Measurements from ENCODE around the gene LTBP1. TPM values are rescaled to one million over a fixed set of nuclear protein-coding genes. Genes with fewer than 3 reads are reported as not detected.
"Not testable (repeated sequence)": the region's sequence is repeated elsewhere in the genome, so short reads cannot be mapped to it uniquely, and the experiment has no call there.

Gene LTBP1
- total and polyA plus RNA-seq, 11 donors = 23.5 to 150 (median 102) TPM

GRCh38 chr2:33436083-33436482 is 489.3 kb downstream of the LTBP1 start:
- H3K9me3 ChIP-seq = no peaks in the 10 kb centered on the region
- no peaks in the 10 kb centered on the region for H3K36me3 ChIP-seq
- H3K4me3 ChIP-seq = peak overlapping the region in 9 of 12 donors; percentile 23 to 54 (median 47)
- DNase-seq = no peak
- no peak for TF ChIP-seq CTCF (IDR thresholded peaks at IDR 0.05)
- no peak for TF ChIP-seq POLR2A (IDR thresholded peaks at IDR 0.05)
- peak in 3 of 4 donors; percentile 23 to 50 (median 30) for ATAC-seq
- peaks cover 0 to 38% (median 12%) of the 10 kb centered on the region in 12 donors for H3K4me1 ChIP-seq
- no peaks in the 10 kb centered on the region for H3K27me3 ChIP-seq
- intact Hi-C loops (cut with DNase I) = loop anchor here in 3 of 10 donors (5.0 to 10.0 kb wide), 3 partner anchors 401 to 664 kb away; no protein-coding TSS in a partner anchor
- H3K27ac ChIP-seq = peak overlapping the region in 10 of 12 donors; percentile 7 to 78 (median 70)
- 7 to 17% (median 12%) methylated on average over 1 of the region's 1 CpG for WGBS, 4 donors

GRCh38 chr2:33437297-33437696 is 490.5 kb downstream of the LTBP1 start:
- DNase-seq (no peak), ATAC-seq (no peak)
- TF ChIP-seq CTCF (IDR thresholded peaks at IDR 0.05) (no peak), POLR2A (IDR thresholded peaks at IDR 0.05) (no peak)
- Histone ChIP-seq H3K4me3 (peak overlapping the region in 11 of 12 donors; percentile 5 to 54 (median 46)), H3K9me3 (no peaks in the 10 kb centered on the region), H3K27me3 (no peaks in the 10 kb centered on the region), H3K4me1 (peaks cover 0 to 41% (median 12%) of the 10 kb centered on the region in 12 donors), H3K36me3 (no peaks in the 10 kb centered on the region), H3K27ac (peak overlapping the region; percentile 3 to 78 (median 66))
- WGBS, 4 donors = 43 to 51% (median 47%) methylated on average over 4 of the region's 4 CpGs
- intact Hi-C loops (cut with DNase I) = loop anchor here in 3 of 10 donors (5.0 to 10.0 kb wide), 3 partner anchors 402 to 665 kb away; no protein-coding TSS in a partner anchor

- H3K27ac ChIP-seq = peak overlapping the region; percentile 3 to 78 (median 66)
- H3K27me3 ChIP-seq = no peaks in the 10 kb centered on the region
- peak overlapping the region in 11 of 12 donors; percentile 5 to 54 (median 46) for H3K4me3 ChIP-seq
- intact Hi-C loops (cut with DNase I) = loop anchor here in 3 of 10 donors (5.0 to 10.0 kb wide), 3 partner anchors 403 to 666 kb away; no protein-coding TSS in a partner anchor
- no peaks in the 10 kb centered on the region for H3K36me3 ChIP-seq
- no peak for TF ChIP-seq CTCF (IDR thresholded peaks at IDR 0.05)
- no peak for TF ChIP-seq POLR2A (IDR thresholded peaks at IDR 0.05)
- WGBS, 4 donors = 54 to 62% (median 55%) methylated on average over 2 of the region's 2 CpGs
- ATAC-seq (no peak), DNase-seq (no peak)
- no peaks in the 10 kb centered on the region for H3K9me3 ChIP-seq
- peaks cover 0 to 41% (median 10%) of the 10 kb centered on the region in 12 donors for H3K4me1 ChIP-seq
These were observed 491.1 kb downstream of the LTBP1 start for GRCh38 chr2:33437815-33438214.

GRCh38 chr2:33441235-33441810 is 494.6 kb downstream of the LTBP1 start:
- peak; percentile 66 to 85 (median 82) for ATAC-seq
- Histone ChIP-seq H3K36me3 (no peaks in the 10 kb centered on the region), H3K9me3 (no peaks in the 10 kb centered on the region), H3K4me1 (peaks cover 0 to 45% (median 18%) of the 10 kb centered on the region in 12 donors), H3K4me3 (no peak overlapping the region), H3K27ac (peak overlapping the region in 7 of 12 donors; percentile 10 to 74 (median 52)), H3K27me3 (no peaks in the 10 kb centered on the region)
- intact Hi-C loops (cut with DNase I) = loop anchor here in 7 of 10 donors (2.0 to 10.0 kb wide), 5 partner anchors 29 to 667 kb away; partner anchors contain the start of gene LTBP1 (in 1 of the 7)
- peak; percentile 51 to 83 (median 71) for TF ChIP-seq CTCF (IDR thresholded peaks at IDR 0.05)
- TF ChIP-seq POLR2A (IDR thresholded peaks at IDR 0.05) = no peak
- peak in 4 of 5 donors; percentile 56 to 64 (median 61) for DNase-seq
- WGBS, 4 donors = 19 to 28% (median 23%) methylated on average over 3 of the region's 3 CpGs

- not testable (repeated sequence) for H3K36me3 ChIP-seq, H3K27me3 ChIP-seq, H3K4me3 ChIP-seq, H3K9me3 ChIP-seq, DNase-seq, ATAC-seq
- H3K27ac ChIP-seq = peak overlapping the region in 9 of 12 donors; percentile 38 to 74 (median 52)
- peaks cover 0 to 45% (median 17%) of the 10 kb centered on the region in 12 donors for H3K4me1 ChIP-seq
- WGBS, 4 donors = 90 to 97% (median 96%) methylated on average over 9 of the region's 9 CpGs
- intact Hi-C loops (cut with DNase I) = loop anchor here in 4 of 10 donors (10.0 kb wide), 3 partner anchors 407 to 667 kb away; partner anchors contain the start of gene LTBP1 (in 1 of the 4)
These were observed 495.3 kb downstream of the LTBP1 start for GRCh38 chr2:33442052-33442451.
